H9 (cell line): ENCODE data around the gene BRICD5. TPM values are rescaled to one million over a fixed set of nuclear protein-coding genes. Genes with fewer than 3 reads are reported as not detected.
A peak's percentile ranks its signal among the peaks of the same experiment; 100 is the strongest.

Source experiments
- DNase-seq: peaks from one replicate; pipeline ENCODE4 v3.0.0-alpha.2; 2017
- H2AFZ ChIP-seq: one replicate; pipeline ENCODE4 v1.6.1; 2013; ENCODE audit warnings: mild to moderate bottlenecking, low read length, control low read depth, moderate library complexity
- H2AK5ac ChIP-seq: 2 replicates; pipeline ENCODE4 v1.6.1; 2013; ENCODE audit warnings: low read length, control low read depth, mixed read lengths; ENCODE audit not compliant: insufficient read length
- H2BK120ac ChIP-seq: one replicate; pipeline ENCODE4 v1.6.1; 2013; ENCODE audit warnings: low read depth, mild to moderate bottlenecking, low read length, control low read depth, inconsistent platforms; ENCODE audit not compliant: poor library complexity, severe bottlenecking
- H2BK12ac ChIP-seq: 2 replicates; pipeline ENCODE4 v1.6.1; 2013; ENCODE audit warnings: low read length, control low read depth, mixed read lengths, low read depth; ENCODE audit not compliant: insufficient read length
- H2BK15ac ChIP-seq: 2 replicates; pipeline ENCODE4 v1.6.1; 2013; ENCODE audit warnings: low read depth, low read length, control low read depth
- H2BK20ac ChIP-seq: one replicate; pipeline ENCODE4 v1.6.1; 2013; ENCODE audit warnings: low read depth, mild to moderate bottlenecking, low read length, control low read depth, inconsistent platforms; ENCODE audit not compliant: poor library complexity, severe bottlenecking
- H2BK5ac ChIP-seq: 2 replicates; pipeline ENCODE4 v1.6.1; 2013; ENCODE audit warnings: low read length, control low read depth, mixed read lengths; ENCODE audit not compliant: insufficient read length
- H3K14ac ChIP-seq: 2 replicates; pipeline ENCODE4 v1.6.1; 2013; ENCODE audit warnings: low read length, control low read depth; ENCODE audit not compliant: insufficient read depth
- H3K18ac ChIP-seq: 2 replicates; pipeline ENCODE4 v1.6.1; 2013; ENCODE audit warnings: low read depth, mild to moderate bottlenecking, mixed read lengths, low read length, control low read depth; ENCODE audit not compliant: insufficient read length
- H3K23ac ChIP-seq: 2 replicates; pipeline ENCODE4 v1.6.1; 2013; ENCODE audit warnings: low read length, control low read depth, mixed read lengths, low read depth; ENCODE audit not compliant: insufficient read length
- H3K23me2 ChIP-seq: 2 replicates; pipeline ENCODE4 v1.6.1; 2013; ENCODE audit warnings: low read depth, mild to moderate bottlenecking, mixed read lengths, low read length, control low read depth; ENCODE audit not compliant: insufficient read length, poor library complexity, severe bottlenecking
- H3K27ac ChIP-seq: 2 replicates; pipeline ENCODE4 v1.5.1; 2013; ENCODE audit warnings: low read length, control low read depth, mixed read lengths, low read depth; ENCODE audit not compliant: insufficient read length
- H3K27me3 ChIP-seq: 2 replicates; pipeline ENCODE4 v1.6.1; 2013; ENCODE audit warnings: low read length, control low read depth, inconsistent platforms; ENCODE audit not compliant: insufficient read depth
- H3K4ac ChIP-seq: 2 replicates; pipeline ENCODE4 v1.6.1; 2013; ENCODE audit warnings: low read depth, mild to moderate bottlenecking, control low read depth, inconsistent platforms, low read length, moderate library complexity
- H3K4me1 ChIP-seq: 2 replicates; pipeline ENCODE4 v1.6.1; 2013; ENCODE audit warnings: low read length, control low read depth, inconsistent platforms; ENCODE audit not compliant: insufficient read depth
- H3K4me2 ChIP-seq: 2 replicates; pipeline ENCODE4 v1.6.1; 2013; ENCODE audit warnings: low read length, control low read depth, mixed read lengths; ENCODE audit not compliant: insufficient read length, insufficient read depth
- H3K56ac ChIP-seq: 2 replicates; pipeline ENCODE4 v1.6.1; 2013; ENCODE audit warnings: low read depth, mild to moderate bottlenecking, mixed read lengths, low read length, control low read depth; ENCODE audit not compliant: insufficient read length
- H3K79me1 ChIP-seq: 2 replicates; pipeline ENCODE4 v1.6.1; 2013; ENCODE audit warnings: low read depth, mild to moderate bottlenecking, moderate library complexity, low read length, control low read depth, inconsistent platforms; ENCODE audit not compliant: insufficient read depth, poor library complexity, severe bottlenecking
- H3K79me2 ChIP-seq: 2 replicates; pipeline ENCODE4 v1.6.1; 2013; ENCODE audit warnings: low read length, control low read depth, inconsistent platforms; ENCODE audit not compliant: insufficient read depth
- H3K9ac ChIP-seq: 2 replicates; pipeline ENCODE4 v1.6.1; 2013; ENCODE audit warnings: low read length, control low read depth, mixed read lengths; ENCODE audit not compliant: insufficient read length; ENCODE audit errors: extremely low read depth
- H3K9me3 ChIP-seq: one replicate; pipeline ENCODE4 v1.6.1; 2013; ENCODE audit warnings: low read depth, low read length, inconsistent platforms; ENCODE audit not compliant: control insufficient read depth
- H3T11ph ChIP-seq: one replicate; pipeline ENCODE4 v1.6.1; 2013; ENCODE audit warnings: mild to moderate bottlenecking, low read length, control low read depth, inconsistent platforms
- H4K20me1 ChIP-seq: one replicate; pipeline ENCODE4 v1.6.1; 2013; ENCODE audit not compliant: control insufficient read depth, insufficient read length, insufficient read depth
- H4K5ac ChIP-seq: 2 replicates; pipeline ENCODE4 v1.6.1; 2013; ENCODE audit warnings: low read depth, mild to moderate bottlenecking, mixed read lengths, low read length, control low read depth; ENCODE audit not compliant: insufficient read length
- H4K8ac ChIP-seq: replicated peaks from 2 replicates; pipeline ENCODE4 v1.6.1; 2013; ENCODE audit warnings: low read length, control low read depth, mixed read lengths, low read depth; ENCODE audit not compliant: insufficient read length
- H4K91ac ChIP-seq: 2 replicates; pipeline ENCODE4 v1.6.1; 2013; ENCODE audit warnings: low read depth, mild to moderate bottlenecking, moderate library complexity, mixed read lengths, low read length, control low read depth; ENCODE audit not compliant: insufficient read length
- H3K27ac Mint-ChIP-seq, 3 experiments: 2 replicates in 2 of 3; 3 replicates in 1 of 3; pipeline ENCODE4 v1.8.0; 2020 to 2021; ENCODE audit warnings: mixed read lengths in 3 of 3, mild to moderate bottlenecking in 1 of 3, moderate library complexity in 1 of 3
- H3K27me3 Mint-ChIP-seq: 2 replicates; pipeline ENCODE4 v1.8.0; 2021; ENCODE audit warnings: low read depth, mild to moderate bottlenecking, moderate library complexity, mixed read lengths
- H3K36me3 Mint-ChIP-seq, 3 experiments: 2 replicates in 2 of 3; 3 replicates in 1 of 3; pipeline ENCODE4 v1.8.0; 2020 to 2021; ENCODE audit warnings: low read depth in 3 of 3, mixed read lengths in 3 of 3; ENCODE audit not compliant: insufficient read depth in 1 of 3
- H3K4me1 Mint-ChIP-seq, 2 experiments: 2 replicates each; pipeline ENCODE4 v1.8.0; 2020; ENCODE audit warnings: mixed read lengths in 2 of 2
- H3K4me3 Mint-ChIP-seq, 2 experiments: 2 replicates in 1 of 2; 3 replicates in 1 of 2; pipeline ENCODE4 v1.8.0; 2020 to 2021; ENCODE audit warnings: mild to moderate bottlenecking in 2 of 2, mixed read lengths in 2 of 2, moderate library complexity in 1 of 2
- H3K9me3 Mint-ChIP-seq, 2 experiments: 2 replicates in 1 of 2; 3 replicates in 1 of 2; pipeline ENCODE4 v1.8.0; 2020; ENCODE audit warnings: mild to moderate bottlenecking in 2 of 2, mixed read lengths in 2 of 2, moderate library complexity in 1 of 2
- CTCF ChIP-seq: fragments of 200-600 bp; sonication (generic); conservative IDR thresholded peaks from 3 replicates; pipeline ENCODE4 v1.8.0; 2021; ENCODE audit warnings: antibody characterized with exemption, mild to moderate bottlenecking
- WGBS: extraction: QIAGEN DNeasy Blood & Tissue Kit; methylation state at CpG from one replicate; pipeline ENCODE4 v1.1.7; 2013; ENCODE audit warnings: missing lambda C conversion rate, low lambda C conversion rate, mixed read lengths; ENCODE audit not compliant: insufficient read length; ENCODE audit errors: extremely low coverage; 5-methylcytosine and 5-hydroxymethylcytosine counted together
- total RNA-seq: library from RNA; stranded (reverse); gene quantifications from 2 replicates; pipeline ENCODE4 v1.2.1, GENCODE V29; 2021

Gene BRICD5
- total RNA-seq, 1 experiment from 2014 or later = 11.9 TPM

- no peak overlapping the region for H2BK12ac ChIP-seq
- H3K27me3 ChIP-seq = no peaks in the 10 kb centered on the region
- no peak overlapping the region for H2BK20ac ChIP-seq
- H2BK5ac ChIP-seq = no peak overlapping the region
- H3K79me2 ChIP-seq = no peaks in the 10 kb centered on the region; the same call in 1 of the 2 replicates
- H3K79me1 ChIP-seq = no peaks in the 10 kb centered on the region
- H4K20me1 ChIP-seq = no peaks in the 10 kb centered on the region
- TF ChIP-seq CTCF = no peak
- no peak overlapping the region for H2AK5ac ChIP-seq
- DNase-seq = no peak
- no peaks in the 10 kb centered on the region for H3K4me1 ChIP-seq
- H2BK120ac ChIP-seq = no peak overlapping the region
- no peak overlapping the region for H3K56ac ChIP-seq
- no peak overlapping the region for H4K8ac ChIP-seq
- no peak overlapping the region for H3K4me2 ChIP-seq
- no peaks in the 10 kb centered on the region for H3K9me3 ChIP-seq
- H3K18ac ChIP-seq = no peak overlapping the region
- no peak overlapping the region for H4K5ac ChIP-seq
- peaks cover 4% of the 10 kb centered on the region for H3K23me2 ChIP-seq
- H2AFZ ChIP-seq = no peak overlapping the region
- WGBS = no CpG with 5 or more reads among the region's 18 CpGs
- no peak overlapping the region for H2BK15ac ChIP-seq
- no peak overlapping the region for H3K23ac ChIP-seq
- H4K91ac ChIP-seq = no peak overlapping the region
- Mint-ChIP-seq H3K4me1 (peaks cover 0 to 3% of the 10 kb centered on the region in 2 experiments; a peak in 3 of 4 replicates), H3K27ac (peak overlapping the region in 1 of 3 experiments; percentile 35; a peak in 1 of 7 replicates), H3K9me3 (no peaks in the 10 kb centered on the region; a peak in 1 of 5 replicates), H3K27me3 (no peaks in the 10 kb centered on the region), H3K4me3 (no peak overlapping the region), H3K36me3 (peaks cover 18 to 70% (median 53%) of the 10 kb centered on the region in 3 experiments; a peak in 6 of 7 replicates)
- H3K14ac ChIP-seq = no peak overlapping the region
- H3K4ac ChIP-seq = no peak overlapping the region
- H3K9ac ChIP-seq = no peak overlapping the region
- no peak overlapping the region for H3K27ac ChIP-seq
- H3T11ph ChIP-seq = no peak overlapping the region
These were observed 35.7 kb upstream of the BRICD5 start for GRCh38 chr16:2246301-2246885.
